ENCODE data around the gene TUBA1A.
"Not testable (repeated sequence)": the region's sequence is repeated elsewhere in the genome, so short reads cannot be mapped to it uniquely, and the experiment has no call there.

The TUBA1A gene
- total RNA-seq, result 289 to 819 (median 541) reads per million in 17 experiments

DNA sequence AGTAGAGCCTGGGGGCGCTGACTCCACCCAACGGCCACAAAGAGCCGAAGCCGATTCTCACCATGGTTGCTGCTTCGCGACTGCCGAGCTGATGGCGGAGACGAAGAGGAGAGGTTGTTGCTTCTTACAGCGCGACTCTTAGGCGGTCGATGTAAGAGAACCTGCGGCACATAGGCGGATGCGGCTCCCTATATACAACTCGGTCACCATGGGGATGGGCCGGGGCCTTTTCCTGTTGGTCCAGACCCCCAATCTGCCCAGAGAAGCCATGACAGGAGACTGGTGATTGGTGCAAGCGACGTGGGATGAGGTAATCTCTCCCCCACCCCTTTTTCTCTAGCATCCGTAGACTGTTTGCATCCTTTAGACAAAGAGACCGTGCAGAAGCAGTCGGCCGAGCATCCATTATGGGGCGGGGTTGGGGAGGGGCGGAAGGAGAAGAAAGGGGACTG lies at the start of gene TUBA1A:
TSS of gene TUBA1A (minus strand) at position 165 of the 452 bp plus-strand sequence. CDS start at position 64, 101 bp downstream.
- DNase-seq, result peak; percentile 94 to 97 (median 94)

DNA sequence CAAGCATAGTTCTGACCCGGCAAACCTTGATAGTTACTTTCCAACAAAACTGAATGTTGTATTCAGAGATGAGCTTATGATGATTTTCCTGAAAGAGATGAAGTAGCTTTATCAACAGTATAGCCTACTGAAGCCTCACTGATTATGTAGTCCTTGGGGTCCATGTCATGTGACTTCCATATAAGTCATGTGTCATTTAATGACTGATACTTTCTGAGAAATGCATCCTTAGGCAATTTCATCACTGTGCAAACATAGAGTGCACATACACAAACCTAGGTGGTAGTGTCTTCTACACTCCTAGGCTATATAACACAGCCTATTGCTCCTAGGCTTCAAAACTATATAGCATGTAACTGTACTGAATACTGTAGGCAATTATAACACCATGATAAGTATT lies 47.5 kb upstream of the TUBA1A start:
- DNase-seq, result no peak

DNA sequence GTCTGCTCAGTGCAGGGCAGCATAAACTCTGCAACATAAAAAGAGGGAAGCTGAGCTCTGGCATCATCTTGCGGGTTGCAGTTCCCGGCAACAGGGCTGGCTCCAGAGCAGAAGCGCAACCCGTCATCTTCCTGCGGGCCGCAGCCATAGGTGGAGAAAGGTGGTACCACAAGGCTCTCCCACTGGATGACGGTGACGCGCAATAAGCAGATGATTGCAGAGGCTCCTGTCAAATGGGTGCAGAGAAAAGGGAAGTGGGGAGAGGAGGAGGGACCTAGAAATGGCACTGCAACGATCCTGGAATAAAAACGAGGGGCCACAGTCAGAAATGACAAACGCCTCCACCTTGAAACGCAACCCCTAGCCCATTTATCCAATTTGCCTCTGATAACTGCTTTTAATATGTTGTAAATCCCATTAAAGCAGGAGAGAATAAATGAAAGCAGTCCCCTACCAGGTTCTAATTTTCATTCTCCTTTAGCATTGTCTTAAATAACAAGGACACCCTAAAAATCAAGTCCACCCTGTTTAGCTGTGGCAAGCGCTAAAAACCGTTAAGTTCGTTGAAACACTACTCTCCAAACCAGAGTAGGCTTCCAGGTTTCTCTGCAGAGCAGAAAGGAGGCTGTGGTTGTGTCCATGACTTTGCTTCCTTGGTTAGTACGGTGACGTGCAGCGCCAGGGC lies 45.1 kb upstream of the TUBA1A start:
- DNase-seq, result peak; percentile 95 to 99 (median 96)

GRCh38 chr12:49232940-49233841 lies 44.3 kb upstream of the TUBA1A start:
- DNase-seq, result peak in 3 of 4 experiments; percentile 49 to 56 (median 50)

- no peak for DNase-seq
These were observed 43.2 kb upstream of the TUBA1A start for GRCh38 chr12:49231878-49232655.

- DNase-seq, result peak; percentile 53 to 94 (median 79)
These were observed 41.9 kb upstream of the TUBA1A start for GRCh38 chr12:49230805-49231194.

DNA sequence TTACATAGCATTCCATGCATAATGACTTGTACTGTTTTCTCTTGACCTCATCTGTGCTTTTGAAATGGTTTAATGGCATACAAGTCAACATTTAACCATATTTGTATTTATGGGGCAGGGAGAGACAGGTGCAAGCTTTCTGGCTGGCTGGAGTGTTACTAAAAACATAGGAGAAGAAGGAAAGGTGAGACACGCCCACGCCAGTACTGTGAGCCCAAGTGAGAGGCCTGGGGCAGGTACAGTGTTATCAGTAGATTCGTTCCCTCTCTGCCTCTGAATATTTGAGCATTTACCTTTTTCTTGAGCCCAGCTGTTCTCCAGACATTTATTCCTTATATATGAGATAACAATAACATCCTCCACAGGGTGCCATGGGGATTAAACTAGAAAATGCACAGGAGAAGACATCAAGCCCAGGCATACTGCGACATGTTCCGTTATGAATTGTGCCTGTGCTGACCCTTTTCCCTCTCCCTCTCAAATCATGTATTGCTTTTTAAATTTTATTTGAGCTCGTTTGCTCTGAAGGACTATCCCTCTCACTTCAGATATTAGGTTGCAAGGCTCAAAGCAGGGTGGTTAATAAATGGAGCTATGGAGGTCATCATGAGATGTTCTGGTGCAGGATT lies 41.4 kb upstream of the TUBA1A start:
- no peak for DNase-seq

GRCh38 chr12:49228653-49229052 lies 39.8 kb upstream of the TUBA1A start:
- no peak for DNase-seq

DNA sequence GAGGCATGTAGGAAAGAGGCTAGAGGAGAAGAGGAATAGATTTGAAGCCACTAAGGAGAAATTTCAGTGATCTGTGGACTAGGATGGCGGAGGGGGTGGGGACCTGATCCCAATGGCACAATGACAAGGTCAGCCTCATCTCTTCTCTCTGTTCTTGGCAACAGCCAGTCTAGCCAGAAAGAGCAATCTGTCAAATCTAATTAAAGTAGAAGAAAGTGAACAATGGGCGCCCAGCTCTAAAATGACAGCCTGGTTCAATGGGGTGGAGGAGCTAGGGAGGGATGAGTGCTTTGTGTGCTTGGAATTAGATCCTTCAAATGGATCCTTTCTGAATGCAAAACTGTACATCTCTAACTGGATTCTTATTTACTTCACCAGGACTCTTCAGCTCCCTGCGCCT lies 38.8 kb upstream of the TUBA1A start:
- no peak for DNase-seq

- peak in 2 of 4 experiments; percentile 29 to 43 for DNase-seq
These were observed 36.8 kb upstream of the TUBA1A start for GRCh38 chr12:49225576-49226166.

GRCh38 chr12:49223590-49224369 lies 34.9 kb upstream of the TUBA1A start:
- peak in 1 of 4 experiments; percentile 44 for DNase-seq

GRCh38 chr12:49223122-49223521 lies 34.2 kb upstream of the TUBA1A start:
- DNase-seq, result no peak

DNA sequence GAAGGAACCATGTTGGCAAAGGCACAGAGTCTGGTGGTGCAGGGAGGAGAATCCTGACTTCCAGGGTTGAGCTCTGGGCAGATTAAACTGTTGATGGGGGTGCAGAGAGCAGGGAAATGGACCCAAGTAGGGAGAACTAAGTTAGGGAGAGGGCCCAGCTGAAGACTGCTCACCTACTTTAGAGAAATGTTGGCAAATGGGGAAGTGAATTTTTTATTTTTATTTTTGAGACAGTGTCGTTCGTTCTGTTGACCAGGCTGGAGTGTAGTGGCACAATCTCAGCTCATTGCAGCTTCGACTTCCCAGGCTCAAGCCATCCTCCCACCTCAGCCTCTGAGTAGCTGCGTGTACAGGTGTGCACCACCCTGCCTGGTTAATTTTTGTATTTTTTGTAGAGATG lies 32.1 kb upstream of the TUBA1A start:
- DNase-seq, result peak in 3 of 4 experiments; percentile 35 to 57 (median 46)

GRCh38 chr12:49219417-49220026 lies 30.6 kb upstream of the TUBA1A start:
- no peak for DNase-seq

- DNase-seq, result no peak
These were observed 23.7 kb upstream of the TUBA1A start for GRCh38 chr12:49212572-49212971.

- not testable (repeated sequence) for DNase-seq
These were observed 21.8 kb upstream of the TUBA1A start for GRCh38 chr12:49210703-49211102.

GRCh38 chr12:49208676-49209075 lies 19.8 kb upstream of the TUBA1A start:
- no peak for DNase-seq

DNA sequence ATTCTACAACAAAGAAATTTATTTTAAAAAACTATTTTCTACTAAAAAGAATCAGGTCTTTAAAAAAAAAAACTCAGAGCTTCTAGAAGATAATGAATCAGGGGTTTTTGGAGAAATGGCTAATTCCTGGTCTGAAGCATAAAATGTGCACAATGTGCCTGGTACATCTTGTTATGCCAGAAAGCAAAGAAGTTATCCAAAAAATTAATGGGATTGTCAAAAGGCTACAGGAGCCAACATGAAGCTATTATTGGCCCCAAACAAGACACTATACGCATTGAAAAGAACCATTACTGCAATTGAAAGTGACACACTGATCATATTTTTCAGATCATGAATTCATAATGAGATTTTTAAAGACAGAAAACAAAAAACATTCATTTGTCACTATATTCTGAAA lies 19.3 kb upstream of the TUBA1A start:
- DNase-seq, result no peak

DNA sequence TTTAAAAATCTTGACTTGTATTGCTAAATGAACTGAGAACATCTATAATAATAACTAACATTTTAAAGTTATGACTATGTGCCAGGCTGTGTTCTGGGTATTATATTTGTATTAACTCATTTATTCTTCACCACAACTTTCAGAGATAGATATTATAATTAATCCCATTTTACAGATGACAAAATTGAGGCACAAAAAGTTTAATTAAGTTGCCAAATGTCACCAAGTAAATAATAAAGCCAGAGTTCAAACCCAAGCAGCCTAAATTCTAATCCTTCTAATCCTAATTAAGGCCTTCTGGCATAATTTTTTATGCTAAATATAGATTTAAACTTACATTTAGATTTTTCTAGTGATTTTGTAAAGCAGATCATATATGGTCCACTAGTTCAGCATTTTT lies 17.5 kb upstream of the TUBA1A start:
- DNase-seq, result no peak

DNA sequence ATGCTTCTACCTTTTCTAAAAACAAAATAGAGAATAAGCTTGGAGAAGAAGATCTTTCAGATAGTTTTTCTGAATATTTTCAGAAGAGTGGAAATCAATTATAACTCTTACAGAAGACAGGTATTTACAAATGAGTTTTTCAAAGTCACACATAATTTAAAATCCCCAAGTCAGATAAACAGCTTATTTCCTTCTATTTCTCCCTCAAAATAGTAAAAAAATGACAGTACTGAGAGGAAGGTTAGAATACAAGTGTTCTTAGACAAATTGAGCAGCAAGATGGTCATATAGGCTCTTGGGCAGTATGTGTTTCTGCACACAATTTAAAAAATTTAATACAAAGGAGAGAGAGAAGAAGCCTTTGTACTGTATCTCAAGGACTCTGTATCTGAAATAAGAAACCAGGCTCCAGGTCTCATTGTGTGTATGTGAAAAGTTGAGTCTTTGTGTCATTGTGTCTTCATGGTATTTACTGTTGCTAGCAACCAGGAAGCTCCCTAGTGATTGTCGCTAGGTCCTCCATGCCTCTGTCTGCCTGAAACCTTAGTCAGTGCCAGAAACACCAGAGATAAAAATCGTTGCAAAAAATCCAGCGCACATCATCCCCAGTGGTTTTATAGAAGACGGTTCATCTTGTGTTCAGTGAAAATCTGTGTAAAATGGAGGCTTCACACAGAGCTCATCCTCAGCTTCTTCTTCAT lies 12.9 kb upstream of the TUBA1A start:
- DNase-seq, result peak in 2 of 4 experiments; percentile 37 to 42
